ENCODE data around the gene ABCC1.

ABCC1 gene

GRCh38 chr16:16051132-16051531 lies 101.7 kb downstream of the ABCC1 start:
- no peak for DNase-seq

- no peak for DNase-seq
Observed at GRCh38 chr16:16052916-16053315, 103.5 kb downstream of the ABCC1 start.

- no peak for DNase-seq
Observed at GRCh38 chr16:16057102-16057501, 107.7 kb downstream of the ABCC1 start.

DNA sequence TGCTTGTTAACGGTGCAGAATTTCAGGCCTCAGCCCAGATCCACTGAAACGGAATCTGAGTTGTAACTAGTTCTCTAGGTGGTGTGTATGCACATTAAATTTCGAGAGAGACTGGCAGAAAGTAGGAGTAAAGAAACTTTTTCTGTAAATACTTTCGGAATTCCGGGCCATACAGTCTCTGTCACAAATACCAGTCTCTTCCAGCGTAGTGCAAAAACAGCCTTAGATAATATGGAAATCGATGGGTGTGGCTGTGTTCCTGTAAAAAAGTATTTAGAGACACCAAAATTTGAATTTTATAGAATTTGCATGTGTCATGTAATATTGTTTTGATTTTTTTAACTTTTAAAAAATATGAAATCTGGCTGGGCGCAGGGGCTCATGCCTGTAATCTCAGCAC lies 109.7 kb downstream of the ABCC1 start:
- DNase-seq: no peak

DNA sequence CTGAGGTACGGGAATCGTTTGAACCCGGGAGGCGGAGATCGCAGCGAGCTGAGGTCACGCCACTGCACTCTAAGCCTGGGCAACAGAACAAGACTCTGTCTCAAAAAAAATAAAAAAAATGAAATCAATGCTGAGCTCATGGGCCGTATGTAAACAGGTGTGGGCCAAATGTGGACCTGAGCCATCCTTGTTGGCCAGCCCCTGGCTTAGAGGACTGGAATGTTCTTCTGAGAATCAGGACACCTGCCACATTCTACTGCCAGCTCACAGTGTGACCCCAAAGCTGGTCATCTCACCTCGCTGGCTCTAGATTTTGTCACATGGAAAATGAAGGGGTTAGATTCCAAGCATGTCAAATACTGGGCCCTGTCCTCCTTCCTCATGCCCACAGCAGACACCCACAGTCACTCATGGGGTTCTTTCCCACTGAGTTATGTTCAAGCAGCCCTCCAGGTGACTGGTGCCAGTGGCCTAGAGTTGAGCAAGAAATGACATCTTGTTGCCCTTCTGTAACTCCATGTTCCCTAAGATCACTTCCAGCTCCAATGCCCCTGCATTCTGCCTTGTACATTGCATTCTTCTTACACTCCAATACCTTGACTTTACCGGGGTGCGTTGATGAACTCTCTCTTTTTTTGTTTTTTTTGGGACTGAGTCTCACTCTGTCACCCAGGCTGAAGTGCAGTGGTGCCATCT lies 110.6 kb downstream of the ABCC1 start:
- no peak for DNase-seq

DNA sequence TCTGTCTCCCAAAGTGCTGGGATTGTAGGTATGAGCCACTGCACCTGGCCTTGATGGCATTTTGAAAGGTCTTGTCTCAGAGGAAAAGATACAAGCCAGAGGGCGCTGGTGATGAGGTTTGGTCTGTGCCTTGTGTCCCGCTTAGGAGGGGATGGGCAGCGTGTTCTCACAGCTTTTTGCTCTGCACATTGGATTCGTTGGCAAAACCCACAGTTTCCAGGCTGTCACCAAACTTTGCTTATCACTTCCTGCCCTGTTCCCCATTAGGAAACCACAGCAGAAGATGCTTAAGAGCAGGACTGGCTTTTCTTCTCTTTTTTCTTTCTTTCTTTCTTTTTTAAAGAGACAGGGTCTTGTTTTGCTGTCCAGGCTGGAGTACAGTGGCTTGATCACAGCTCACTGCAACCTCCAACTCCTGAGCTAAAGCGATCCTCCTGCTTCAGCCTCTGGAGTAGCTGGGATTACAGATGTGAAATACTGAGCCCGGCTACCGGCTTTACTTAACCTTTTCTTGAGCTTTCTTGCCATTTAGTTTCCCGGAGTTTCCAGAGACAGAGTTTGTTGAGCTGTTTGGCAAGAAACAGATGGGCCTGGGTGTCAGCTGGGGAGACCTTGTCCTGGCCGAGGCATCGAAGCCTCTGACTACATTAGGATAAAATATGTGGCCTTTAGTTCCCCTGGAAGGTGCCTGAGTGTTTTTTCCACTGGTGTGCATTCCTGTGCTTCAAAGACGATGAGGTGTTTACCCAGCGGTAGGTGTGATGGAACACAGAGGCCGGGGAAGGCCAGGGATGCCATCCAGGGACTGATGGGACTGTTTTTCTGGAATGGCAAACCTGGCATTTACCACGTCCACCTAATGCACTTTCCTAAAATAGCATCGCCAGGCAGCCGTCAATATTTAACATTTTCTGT lies 112.9 kb downstream of the ABCC1 start:
- no peak for DNase-seq

DNA sequence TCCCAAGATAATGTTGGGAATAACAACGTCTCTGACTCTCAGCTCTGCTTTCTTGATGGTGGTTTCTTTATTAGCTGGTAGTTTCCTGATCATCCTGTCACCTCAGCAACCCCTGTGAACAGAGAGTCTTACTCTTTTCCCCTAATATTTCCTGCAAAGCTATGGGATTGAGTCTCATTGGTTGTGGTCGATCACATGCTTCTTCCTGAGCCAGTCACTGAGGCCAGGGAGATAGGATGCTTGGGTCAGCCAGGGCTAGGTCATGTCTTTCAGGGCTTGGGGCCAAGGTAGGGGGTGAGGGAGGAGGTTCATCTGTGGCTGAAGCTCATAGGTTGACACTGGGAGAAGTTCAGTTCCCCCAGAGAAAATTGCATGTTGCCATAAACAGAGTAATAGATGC lies 114.3 kb downstream of the ABCC1 start:
- DNase-seq: no peak

DNA sequence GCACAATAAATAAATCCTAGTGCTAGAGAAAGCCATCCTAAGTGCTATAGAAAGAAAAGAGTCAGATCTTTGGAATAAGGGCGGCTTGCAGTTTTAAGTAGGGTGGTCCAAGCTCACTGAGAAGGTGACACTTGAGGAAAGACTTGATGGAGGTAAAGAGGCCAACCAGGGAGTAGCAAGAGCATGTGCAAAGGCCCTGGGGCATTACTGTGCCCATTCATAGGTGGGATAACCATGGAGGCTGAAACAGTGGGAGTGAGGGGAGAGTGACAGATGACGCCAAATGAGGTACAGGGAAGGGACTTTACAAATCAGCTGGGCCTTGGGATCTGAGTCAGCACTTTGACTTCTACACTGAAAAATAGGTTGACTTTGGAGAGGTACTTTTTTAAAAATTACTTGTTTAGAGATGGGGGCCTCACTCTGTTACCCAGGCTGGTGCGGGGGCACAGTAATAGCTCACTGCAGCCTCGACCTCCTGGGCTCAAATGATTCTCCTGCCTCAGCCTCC lies 115.5 kb downstream of the ABCC1 start:
- DNase-seq: no peak

DNA sequence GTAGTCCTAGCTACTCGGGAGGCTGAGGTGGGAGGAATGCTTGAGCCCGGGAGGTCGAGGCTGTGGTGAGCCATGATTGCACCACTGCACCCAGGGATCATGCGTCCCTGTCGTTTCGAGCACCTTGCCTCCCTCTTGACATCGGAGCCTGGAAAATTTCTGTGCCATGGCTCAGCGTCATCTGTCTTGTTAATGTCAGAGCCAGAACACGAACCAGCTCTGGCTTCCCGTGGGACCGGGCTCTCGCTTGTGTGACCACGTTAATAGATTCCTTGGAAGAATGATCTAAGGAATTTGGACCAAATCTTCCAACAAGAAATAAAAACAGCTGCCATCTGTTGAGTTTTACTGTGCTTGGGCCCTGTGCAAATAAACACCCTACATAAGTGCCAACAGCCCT lies 117.7 kb downstream of the ABCC1 start:
- no peak for DNase-seq

GRCh38 chr16:16071631-16072244 lies 122.3 kb downstream of the ABCC1 start:
- no peak for DNase-seq

- no peak for DNase-seq
Observed at GRCh38 chr16:16073001-16073545, 123.7 kb downstream of the ABCC1 start.

- no peak for DNase-seq
Observed at GRCh38 chr16:16073891-16074881, 124.8 kb downstream of the ABCC1 start.

- DNase-seq: no peak
Observed at GRCh38 chr16:16075488-16076422, 126.3 kb downstream of the ABCC1 start.

DNA sequence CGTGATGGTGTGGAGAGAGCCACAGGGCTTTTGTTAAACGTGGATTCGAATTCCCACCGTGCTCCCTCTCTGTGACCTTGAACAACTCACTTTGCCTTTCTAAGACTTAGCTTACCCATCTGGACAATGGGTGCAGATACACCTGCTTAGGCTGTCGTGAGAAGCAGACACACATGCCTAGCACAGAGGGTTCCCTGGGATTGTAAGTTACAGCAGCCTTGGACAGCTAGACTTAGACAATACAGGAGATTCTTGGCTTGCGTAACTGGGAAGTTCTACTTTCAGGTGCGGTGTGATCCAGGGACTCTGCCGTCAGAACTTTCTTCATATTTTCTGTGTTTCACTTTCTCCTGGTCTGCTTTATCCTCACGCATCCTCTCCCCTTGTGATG lies 127.0 kb downstream of the ABCC1 start:
- DNase-seq: no peak

- DNase-seq: no peak
Observed at GRCh38 chr16:16080465-16081065, 131.1 kb downstream of the ABCC1 start.

DNA sequence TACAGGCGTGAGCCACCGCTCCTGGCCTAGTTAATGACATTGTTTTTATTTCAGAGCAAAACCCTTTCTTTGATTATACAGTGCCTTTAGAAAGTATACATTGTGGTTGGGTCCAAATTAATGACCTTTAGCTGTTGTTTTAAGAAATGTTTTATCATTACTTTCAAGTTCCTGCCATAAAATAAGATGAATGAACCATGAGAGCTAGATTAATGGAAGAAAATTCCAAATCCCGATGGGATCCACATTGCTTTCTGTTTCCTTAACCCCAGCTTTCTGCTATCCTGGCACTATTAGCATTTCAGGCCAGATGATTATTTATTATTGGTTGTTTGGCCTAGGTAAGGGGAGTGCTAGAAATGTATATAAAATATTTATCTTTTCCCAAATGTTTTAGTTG lies 131.7 kb downstream of the ABCC1 start:
- DNase-seq: no peak

- DNase-seq: no peak
Observed at GRCh38 chr16:16082255-16082654, 132.8 kb downstream of the ABCC1 start.

- peak; percentile 5 to 9 for DNase-seq
Observed at GRCh38 chr16:16083421-16084156, 134.2 kb downstream of the ABCC1 start.

GRCh38 chr16:16084874-16085273 lies 135.5 kb downstream of the ABCC1 start:
- no peak for DNase-seq

Data from activated CD4-positive, alpha-beta T cell treated with anti-CD3 and anti-CD28 coated beads, Interleukin-2, amount 50 U/mL, for 4 hours (primary cell).